PC-3 (cell line): Measurements from ENCODE around the gene DNMBP. TPM values are rescaled to one million over a fixed set of nuclear protein-coding genes. Genes with fewer than 3 reads are reported as not detected.

ENCODE experiments used
- ATAC-seq: fragments of 200-7000 bp; cut with Tn5 transposase; 2 replicates; pipeline ENCODE4 v1.9.1; 2020; ENCODE audit warnings: mild to moderate bottlenecking, moderate library complexity
- BruUV-seq: library from RNA; stranded (reverse); fragments of 400-500 nt; replicated peaks from 2 replicates; lab custom pipeline; 2021; lab: Mats Ljungman, UMichigan
- CTCF ChIA-PET: fragments of 300-600 bp; sonication (Branson Sonifier 250); formaldehyde crosslinking; loops from one replicate; lab custom pipeline; 2022; ENCODE audit warnings: antibody characterized with exemption; lab: Charles Lee
- POLR2A ChIA-PET: fragments of 300-600 bp; sonication (Branson Sonifier 250); formaldehyde crosslinking; loops from one replicate; lab custom pipeline; 2022; ENCODE audit warnings: antibody characterized with exemption; ENCODE audit not compliant: unreplicated experiment; lab: Charles Lee
- DNase-seq: peaks from one replicate; pipeline ENCODE4 v3.0.0-alpha.2; 2015
- H2AFZ ChIP-seq: fragments of 300-600 bp; sonication (generic); 2 replicates; pipeline ENCODE4 v1.6.0; 2016; ENCODE audit warnings: antibody characterized with exemption, low read length
- H3F3A ChIP-seq: fragments of 300-600 bp; sonication (generic); one replicate; pipeline ENCODE4 v1.6.0; 2017; ENCODE audit warnings: antibody characterized with exemption, low read length, control low read depth, mild to moderate bottlenecking; ENCODE audit not compliant: unreplicated experiment
- H3K27ac ChIP-seq: fragments of 300-600 bp; sonication (generic); 2 replicates; pipeline ENCODE4 v1.5.1; 2016; ENCODE audit warnings: mild to moderate bottlenecking, low read length
- H3K27me3 ChIP-seq: fragments of 300-600 bp; sonication (generic); 2 replicates; pipeline ENCODE4 v1.6.1; 2016; ENCODE audit warnings: low read length, mixed read lengths
- H3K36me3 ChIP-seq: fragments of 300-600 bp; sonication (generic); 2 replicates; pipeline ENCODE4 v1.6.1; 2016; ENCODE audit warnings: low read depth, mixed run types, low read length, mixed read lengths
- H3K4me1 ChIP-seq: fragments of 300-600 bp; sonication (generic); 2 replicates; pipeline ENCODE4 v1.5.1; 2016; ENCODE audit warnings: low read length; ENCODE audit not compliant: insufficient read depth
- H3K4me2 ChIP-seq: fragments of 300-600 bp; sonication (generic); 2 replicates; pipeline ENCODE4 v1.6.0; 2016; ENCODE audit warnings: low read length
- H3K4me3 ChIP-seq: fragments of 300-600 bp; sonication (generic); 2 replicates; pipeline ENCODE4 v1.5.1; 2016; ENCODE audit warnings: mild to moderate bottlenecking, low read length, mixed read lengths
- H3K79me2 ChIP-seq: fragments of 300-600 bp; sonication (generic); 2 replicates; pipeline ENCODE4 v1.6.1; 2017; ENCODE audit warnings: low read length, mixed read lengths
- H3K9ac ChIP-seq: fragments of 300-600 bp; sonication (generic); 2 replicates; pipeline ENCODE4 v1.6.0; 2016; ENCODE audit warnings: mild to moderate bottlenecking, low read length
- H3K9me2 ChIP-seq: fragments of 300-600 bp; sonication (generic); replicated peaks from 2 replicates; pipeline ENCODE4 v1.6.1; 2016; ENCODE audit warnings: mixed run types, low read length, mixed read lengths
- H3K9me3 ChIP-seq: fragments of 300-600 bp; sonication (generic); 2 replicates; pipeline ENCODE4 v1.6.1; 2016; ENCODE audit warnings: low read length, mixed read lengths
- H4K20me1 ChIP-seq: fragments of 300-600 bp; sonication (generic); 2 replicates; pipeline ENCODE4 v1.6.1; 2016; ENCODE audit warnings: low read length, mixed read lengths
- CTCF ChIP-seq: fragments of 300-600 bp; sonication (generic); conservative IDR thresholded peaks from 2 replicates; pipeline ENCODE4 v1.5.1; 2017; ENCODE audit warnings: antibody characterized with exemption, low read depth, mild to moderate bottlenecking, low read length
- EZH2 ChIP-seq: fragments of 300-600 bp; sonication (generic); IDR thresholded peaks from one replicate; pipeline ENCODE4 v1.6.1; 2017; ENCODE audit warnings: antibody characterized with exemption, mild to moderate bottlenecking, low read length; ENCODE audit not compliant: unreplicated experiment
- EZH2phosphoT487 ChIP-seq: fragments of 300-600 bp; sonication (generic); IDR thresholded peaks from 2 replicates; pipeline ENCODE4 v1.6.1; 2018; ENCODE audit warnings: mild to moderate bottlenecking, antibody characterized with exemption, low read length, borderline replicate concordance
- intact Hi-C: fragments of 100-400 bp; cut with micrococcal nuclease; formaldehyde crosslinking; loops from 2 replicates; pipeline ENCODE4 v1.9.0; 2023
- total RNA-seq: library from RNA; depleted of rRNA; stranded (reverse); fragments of >200 nt; gene quantifications from 2 replicates; pipeline ENCODE4 v1.2.3, GENCODE V29; 2014

DNMBP gene
- total RNA-seq, 1 experiment from 2014 or later, result 6.2 TPM

GRCh38 chr10:99977916-99978315 is 31.8 kb downstream of the DNMBP start:
- ATAC-seq, result no peak
- H3K4me3 ChIP-seq, result no peak overlapping the region
- TF ChIP-seq CTCF, result no peak
- TF ChIP-seq EZH2, result no peak
- TF ChIP-seq EZH2phosphoT487, result no peak
- no peaks in the 10 kb centered on the region for H3K36me3 ChIP-seq
- H3K27ac ChIP-seq, result peak overlapping the region; percentile 79; the same call in 1 of the 2 replicates
- no TSS peak for BruUV-seq
- peaks cover 77% of the 10 kb centered on the region for H3K79me2 ChIP-seq
- H4K20me1 ChIP-seq, result no peaks in the 10 kb centered on the region
- intact Hi-C loops, result loop anchor here (2.0 kb wide), 2 partner anchors 31 to 69 kb away; partner anchors contain the start of gene DNMBP
- POLR2A ChIA-PET, result no interaction called here
- H3K4me1 ChIP-seq, result peaks cover 19% of the 10 kb centered on the region
- no peak overlapping the region for H3K4me2 ChIP-seq
- H3K9me3 ChIP-seq, result no peaks in the 10 kb centered on the region
- no peak overlapping the region for H2AFZ ChIP-seq
- no peaks in the 10 kb centered on the region for H3K9me2 ChIP-seq
- H3K27me3 ChIP-seq, result no peaks in the 10 kb centered on the region
- H3F3A ChIP-seq, result peaks cover 5% of the 10 kb centered on the region
- DNase-seq, result no peak
- H3K9ac ChIP-seq, result no peak overlapping the region
- CTCF ChIA-PET, result no interaction called here

GRCh38 chr10:99976886-99977665 is 32.7 kb downstream of the DNMBP start:
- ChIA-PET CTCF (interaction anchor here (1.0 kb wide), 1 partner anchor 32 kb away, joined by 3 read pairs; the partner anchor contains the start of gene DNMBP), POLR2A (no interaction called here)
- H3F3A ChIP-seq, result peaks cover 5% of the 10 kb centered on the region
- no peaks in the 10 kb centered on the region for H3K9me2 ChIP-seq
- peak overlapping the region; percentile 49 for H3K4me2 ChIP-seq
- BruUV-seq, result no TSS peak
- no peaks in the 10 kb centered on the region for H3K27me3 ChIP-seq
- peaks cover 71% of the 10 kb centered on the region for H3K79me2 ChIP-seq
- no peak for TF ChIP-seq EZH2
- intact Hi-C loops, result loop anchor here (2.0 kb wide), 2 partner anchors 32 to 70 kb away; partner anchors contain the start of gene DNMBP
- DNase-seq (peak; percentile 86), ATAC-seq (peak; percentile 96)
- H4K20me1 ChIP-seq, result no peaks in the 10 kb centered on the region
- no peaks in the 10 kb centered on the region for H3K9me3 ChIP-seq
- peaks cover 19% of the 10 kb centered on the region for H3K4me1 ChIP-seq
- no peaks in the 10 kb centered on the region for H3K36me3 ChIP-seq
- no peak overlapping the region for H3K4me3 ChIP-seq
- peak overlapping the region; percentile 42 for H3K9ac ChIP-seq
- H2AFZ ChIP-seq, result no peak overlapping the region
- H3K27ac ChIP-seq, result peak overlapping the region; percentile 79

DNA sequence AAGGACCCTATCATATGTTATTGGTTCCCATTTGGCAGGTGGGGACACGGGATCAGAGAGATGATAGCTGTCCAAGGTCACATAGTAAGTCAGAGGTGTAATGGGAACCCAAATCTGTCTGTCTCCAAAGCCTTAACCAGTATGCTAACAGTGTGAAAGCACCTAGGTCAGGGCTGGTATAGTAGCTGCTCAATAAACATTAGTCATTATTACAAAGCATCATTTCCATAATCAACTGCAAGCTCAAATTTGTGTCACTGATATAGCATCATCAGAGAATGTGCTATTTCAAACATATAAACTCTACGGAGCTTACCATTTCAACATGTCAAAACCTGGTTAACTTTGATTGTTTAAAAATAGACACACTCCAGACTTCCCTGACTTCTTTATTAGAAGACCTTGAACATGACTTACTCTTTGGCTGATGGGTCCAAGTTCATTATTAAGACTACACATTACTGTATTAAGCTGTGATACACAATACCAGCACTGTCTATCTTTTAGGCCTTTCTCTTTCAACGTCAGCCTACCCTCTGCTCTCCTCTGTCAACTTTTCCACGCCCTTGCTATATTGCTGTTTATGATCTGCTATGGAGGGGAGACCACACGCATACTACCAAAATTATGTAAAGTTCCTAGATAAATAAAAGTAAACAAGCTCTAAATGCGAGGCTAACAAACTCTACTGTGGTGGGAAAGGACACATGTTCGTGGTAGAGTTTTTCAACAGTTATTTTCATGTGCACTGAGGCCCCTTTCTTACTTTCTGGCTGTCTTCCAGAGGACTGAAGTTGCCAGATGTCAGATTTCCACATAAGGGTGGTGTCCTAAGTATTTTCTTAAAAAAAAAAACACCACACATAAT is 33.6 kb downstream of the DNMBP start:
- peaks cover 5% of the 10 kb centered on the region for H3F3A ChIP-seq
- no peaks in the 10 kb centered on the region for H3K9me3 ChIP-seq
- H3K79me2 ChIP-seq, result peaks cover 65% of the 10 kb centered on the region
- H3K9ac ChIP-seq, result peak overlapping the region; percentile 42
- no peaks in the 10 kb centered on the region for H3K27me3 ChIP-seq
- ChIA-PET POLR2A (no interaction called here), CTCF (interaction anchor here (1.0 kb wide), 1 partner anchor 33 kb away, joined by 3 read pairs; the partner anchor contains the start of gene DNMBP)
- no peaks in the 10 kb centered on the region for H3K9me2 ChIP-seq
- intact Hi-C loops, result loop anchor here (2.0 kb wide), 2 partner anchors 33 to 71 kb away; partner anchors contain the start of gene DNMBP
- peaks cover 19% of the 10 kb centered on the region for H3K4me1 ChIP-seq
- no TSS peak for BruUV-seq
- H4K20me1 ChIP-seq, result no peaks in the 10 kb centered on the region
- TF ChIP-seq EZH2phosphoT487 (no peak), CTCF (no peak), EZH2 (no peak)
- ATAC-seq, result no peak
- DNase-seq, result no peak
- H3K36me3 ChIP-seq, result no peaks in the 10 kb centered on the region
- H2AFZ ChIP-seq, result no peak overlapping the region
- no peak overlapping the region for H3K4me3 ChIP-seq
- peak overlapping the region; percentile 79 for H3K27ac ChIP-seq
- H3K4me2 ChIP-seq, result peak overlapping the region; percentile 47
